Erythroblast (primary cell): ENCODE data around the gene MICAL3.

Source experiments
- GATA1 ChIP-seq: IDR thresholded peaks from 2 replicates; pipeline ENCODE4 v1.6.1; 2011; ENCODE audit warnings: low read depth, mild to moderate bottlenecking, control low read depth, low read length, moderate library complexity
- POLR2A ChIP-seq: IDR thresholded peaks from 2 replicates; pipeline ENCODE4 v1.6.1; 2011; ENCODE audit warnings: mild to moderate bottlenecking, low read length

- TF ChIP-seq POLR2A: no peak
- no peak for TF ChIP-seq GATA1
These were observed 215.5 kb downstream of the MICAL3 start for GRCh38 chr22:17808693-17809403.
